HEK293T (cell line): ENCODE results near the gene CYS1.

Experiments
- ARNT ChIP-seq: fragments of 450-650 bp; IDR thresholded peaks from 2 replicates; pipeline ENCODE4 v1.6.1; 2017; ENCODE audit warnings: mild to moderate bottlenecking
- BHLHE40 ChIP-seq: fragments of 450-650 bp; IDR thresholded peaks from 2 replicates; pipeline ENCODE4 v1.6.1; 2016; ENCODE audit warnings: mild to moderate bottlenecking, moderate library complexity, borderline replicate concordance
- CTBP1 ChIP-seq: fragments of 450-650 bp; IDR thresholded peaks from 2 replicates; pipeline ENCODE4 v1.6.1; 2016; ENCODE audit warnings: borderline replicate concordance
- FOXK2 ChIP-seq: fragments of 450-650 bp; IDR thresholded peaks from 2 replicates; pipeline ENCODE4 v1.6.1; 2016; ENCODE audit warnings: mild to moderate bottlenecking
- FOXM1 ChIP-seq: fragments of 450-650 bp; IDR thresholded peaks from 2 replicates; pipeline ENCODE4 v1.6.1; 2017; ENCODE audit warnings: mild to moderate bottlenecking, borderline replicate concordance
- L3MBTL2 ChIP-seq: fragments of 450-650 bp; conservative IDR thresholded peaks from 2 replicates; pipeline ENCODE4 v1.6.1; 2016; ENCODE audit warnings: mild to moderate bottlenecking
- SP1 ChIP-seq: fragments of 450-650 bp; IDR thresholded peaks from 2 replicates; pipeline ENCODE4 v1.6.1; 2017
- SUZ12 ChIP-seq: fragments of 450-650 bp; IDR thresholded peaks from 2 replicates; pipeline ENCODE4 v1.6.1; 2016; ENCODE audit warnings: mild to moderate bottlenecking
- ZNF384 ChIP-seq: fragments of 450-650 bp; IDR thresholded peaks from 2 replicates; pipeline ENCODE4 v1.6.1; 2016
- TF ChIP-seq, protein P1 (sequence below): fragments of 450-650 bp; IDR thresholded peaks from 2 replicates; pipeline ENCODE4 v1.6.1; 2016

DNA sequence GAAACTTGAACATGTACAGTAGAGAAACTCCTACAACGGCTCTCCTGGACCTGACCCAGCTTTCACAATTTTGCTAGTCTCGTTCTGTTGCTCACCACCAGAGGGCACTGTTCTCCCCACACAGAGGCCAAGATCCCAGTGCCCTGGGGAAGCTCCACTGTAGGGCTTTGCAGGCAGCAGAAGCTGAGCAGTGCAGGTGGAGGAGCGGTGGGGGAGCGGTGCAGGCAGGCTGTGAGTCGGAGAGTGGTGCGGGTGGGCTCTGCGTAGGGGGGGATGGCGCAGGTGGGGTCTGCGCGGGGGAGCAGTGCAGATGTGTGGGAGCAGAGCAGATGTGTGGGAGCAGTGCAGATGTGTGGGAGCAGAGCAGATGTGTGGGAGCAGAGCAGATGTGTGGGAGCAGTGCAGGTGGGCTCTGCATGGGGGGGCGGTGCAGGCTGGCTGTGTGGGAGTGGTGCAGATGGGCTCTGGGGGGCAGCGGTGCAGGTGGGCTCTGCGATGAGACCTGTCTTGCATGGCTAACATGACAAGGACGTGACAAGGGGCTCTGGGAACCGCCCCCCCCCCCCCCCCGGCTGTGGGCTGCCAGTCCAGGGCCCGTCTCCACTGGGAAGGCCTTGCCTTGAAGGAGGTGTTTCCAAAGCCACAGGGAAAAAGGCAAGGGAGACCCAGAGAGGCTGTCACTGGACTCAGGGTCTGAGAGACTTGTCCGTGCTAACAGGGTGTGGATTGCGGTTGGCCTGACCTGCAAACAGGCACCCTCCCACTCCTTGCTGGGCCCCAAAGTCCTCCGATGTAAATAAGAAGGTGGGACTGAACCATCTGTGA is 7.3 kb downstream of the CYS1 start:
- TF ChIP-seq FOXM1 = no peak
- TF ChIP-seq, protein P1, sequence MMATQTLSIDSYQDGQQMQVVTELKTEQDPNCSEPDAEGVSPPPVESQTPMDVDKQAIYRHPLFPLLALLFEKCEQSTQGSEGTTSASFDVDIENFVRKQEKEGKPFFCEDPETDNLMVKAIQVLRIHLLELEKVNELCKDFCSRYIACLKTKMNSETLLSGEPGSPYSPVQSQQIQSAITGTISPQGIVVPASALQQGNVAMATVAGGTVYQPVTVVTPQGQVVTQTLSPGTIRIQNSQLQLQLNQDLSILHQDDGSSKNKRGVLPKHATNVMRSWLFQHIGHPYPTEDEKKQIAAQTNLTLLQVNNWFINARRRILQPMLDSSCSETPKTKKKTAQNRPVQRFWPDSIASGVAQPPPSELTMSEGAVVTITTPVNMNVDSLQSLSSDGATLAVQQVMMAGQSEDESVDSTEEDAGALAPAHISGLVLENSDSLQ = no peak
- no peak for TF ChIP-seq SP1
- TF ChIP-seq SUZ12 = no peak
- TF ChIP-seq ZNF384 = no peak
- no peak for TF ChIP-seq L3MBTL2
- TF ChIP-seq FOXK2 = no peak
- TF ChIP-seq CTBP1 = no peak
- no peak for TF ChIP-seq BHLHE40
- TF ChIP-seq ARNT = no peak
